ENCODE results near the gene CHST9.

The CHST9 gene

GRCh38 chr18:27054926-27055325, 130.2 kb downstream of the CHST9 start:
- no peaks in the 10 kb centered on the region for H3K9me3 ChIP-seq (ENCODE audit: insufficient read depth, low read length, severe bottlenecking)
- no peaks in the 10 kb centered on the region for H4K20me1 ChIP-seq (ENCODE audit: insufficient read depth, low read length)
- DNase-seq (no peak), ATAC-seq (ENCODE audit: insufficient read depth, low read depth) (no peak)
- no peak overlapping the region for H3K4me2 ChIP-seq (ENCODE audit: insufficient read depth, low read length)
- no peak overlapping the region for H3K4me3 ChIP-seq (ENCODE audit: low read depth in 1 of 2, low read length in 2 of 2)
- no peak overlapping the region for H3K9ac ChIP-seq (ENCODE audit: low read depth, low read length)
- no peaks in the 10 kb centered on the region for H3K36me3 ChIP-seq (ENCODE audit: insufficient read depth, low read length)
- H3K79me2 ChIP-seq (ENCODE audit: insufficient read depth, low read length), result no peaks in the 10 kb centered on the region
- TF ChIP-seq, protein P1, sequence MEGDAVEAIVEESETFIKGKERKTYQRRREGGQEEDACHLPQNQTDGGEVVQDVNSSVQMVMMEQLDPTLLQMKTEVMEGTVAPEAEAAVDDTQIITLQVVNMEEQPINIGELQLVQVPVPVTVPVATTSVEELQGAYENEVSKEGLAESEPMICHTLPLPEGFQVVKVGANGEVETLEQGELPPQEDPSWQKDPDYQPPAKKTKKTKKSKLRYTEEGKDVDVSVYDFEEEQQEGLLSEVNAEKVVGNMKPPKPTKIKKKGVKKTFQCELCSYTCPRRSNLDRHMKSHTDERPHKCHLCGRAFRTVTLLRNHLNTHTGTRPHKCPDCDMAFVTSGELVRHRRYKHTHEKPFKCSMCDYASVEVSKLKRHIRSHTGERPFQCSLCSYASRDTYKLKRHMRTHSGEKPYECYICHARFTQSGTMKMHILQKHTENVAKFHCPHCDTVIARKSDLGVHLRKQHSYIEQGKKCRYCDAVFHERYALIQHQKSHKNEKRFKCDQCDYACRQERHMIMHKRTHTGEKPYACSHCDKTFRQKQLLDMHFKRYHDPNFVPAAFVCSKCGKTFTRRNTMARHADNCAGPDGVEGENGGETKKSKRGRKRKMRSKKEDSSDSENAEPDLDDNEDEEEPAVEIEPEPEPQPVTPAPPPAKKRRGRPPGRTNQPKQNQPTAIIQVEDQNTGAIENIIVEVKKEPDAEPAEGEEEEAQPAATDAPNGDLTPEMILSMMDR (IDR thresholded peaks at IDR 0.05; ENCODE audit: borderline replicate concordance, extremely low read depth, low read length, poor library complexity, severe bottlenecking), result no peak
- no peak for TF ChIP-seq EZH2 (IDR thresholded peaks at IDR 0.05; ENCODE audit: borderline replicate concordance, low read depth, low read length, severe bottlenecking)
- H3K27ac ChIP-seq (ENCODE audit: low read length), result no peak overlapping the region
- H3K27me3 ChIP-seq (ENCODE audit: insufficient read depth, low read length, poor library complexity), result no peaks in the 10 kb centered on the region
- H2AFZ ChIP-seq (ENCODE audit: low read depth, low read length), result no peak overlapping the region
- no peaks in the 10 kb centered on the region for H3K4me1 ChIP-seq (ENCODE audit: insufficient read depth, low read length)

DNA sequence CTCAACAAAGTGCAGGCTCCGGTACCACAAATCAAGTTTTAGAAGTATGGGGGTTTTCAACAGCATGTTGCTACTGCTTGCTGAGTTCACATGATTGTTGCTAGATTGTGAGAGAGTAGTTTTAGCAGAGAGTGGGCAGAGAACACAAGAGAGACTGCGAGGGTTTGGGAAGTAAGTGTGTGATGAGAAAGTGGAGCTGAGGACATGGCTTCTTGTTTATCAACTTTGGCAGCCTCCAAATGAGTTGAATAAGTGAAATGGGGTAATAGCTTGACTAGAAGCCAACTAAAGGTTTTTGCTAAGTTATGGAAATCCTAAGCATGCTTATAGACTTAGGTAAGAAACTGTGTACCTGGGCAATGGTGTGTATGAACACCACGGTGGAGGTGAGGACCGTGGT, 135.1 kb downstream of the CHST9 start:
- Histone ChIP-seq H3K36me3 (ENCODE audit: insufficient read depth, low read length) (no peaks in the 10 kb centered on the region), H3K27me3 (ENCODE audit: insufficient read depth, low read length, poor library complexity) (no peaks in the 10 kb centered on the region), H2AFZ (ENCODE audit: low read depth, low read length) (no peak overlapping the region), H3K9me3 (ENCODE audit: insufficient read depth, low read length, severe bottlenecking) (no peaks in the 10 kb centered on the region), H3K4me3 (ENCODE audit: low read depth in 1 of 2, low read length in 2 of 2) (no peak overlapping the region), H3K4me1 (ENCODE audit: insufficient read depth, low read length) (no peaks in the 10 kb centered on the region), H3K27ac (ENCODE audit: low read length) (no peak overlapping the region), H4K20me1 (ENCODE audit: insufficient read depth, low read length) (no peaks in the 10 kb centered on the region), H3K79me2 (ENCODE audit: insufficient read depth, low read length) (no peaks in the 10 kb centered on the region), H3K4me2 (ENCODE audit: insufficient read depth, low read length) (no peak overlapping the region), H3K9ac (ENCODE audit: low read depth, low read length) (no peak overlapping the region)
- DNase-seq, result no peak
- ATAC-seq (ENCODE audit: insufficient read depth, low read depth), result no peak
- TF ChIP-seq, protein P1 (IDR thresholded peaks at IDR 0.05; ENCODE audit: borderline replicate concordance, extremely low read depth, low read length, poor library complexity, severe bottlenecking), result no peak
- no peak for TF ChIP-seq EZH2 (IDR thresholded peaks at IDR 0.05; ENCODE audit: borderline replicate concordance, low read depth, low read length, severe bottlenecking)

GRCh38 chr18:27045342-27045741, 139.8 kb downstream of the CHST9 start:
- Histone ChIP-seq H3K4me2 (ENCODE audit: insufficient read depth, low read length) (no peak overlapping the region), H3K4me3 (ENCODE audit: low read depth in 1 of 2, low read length in 2 of 2) (no peak overlapping the region), H3K27ac (ENCODE audit: low read length) (no peak overlapping the region), H4K20me1 (ENCODE audit: insufficient read depth, low read length) (no peaks in the 10 kb centered on the region), H3K9ac (ENCODE audit: low read depth, low read length) (no peak overlapping the region), H3K27me3 (ENCODE audit: insufficient read depth, low read length, poor library complexity) (no peaks in the 10 kb centered on the region), H2AFZ (ENCODE audit: low read depth, low read length) (no peak overlapping the region), H3K79me2 (ENCODE audit: insufficient read depth, low read length) (no peaks in the 10 kb centered on the region), H3K9me3 (ENCODE audit: insufficient read depth, low read length, severe bottlenecking) (no peaks in the 10 kb centered on the region), H3K36me3 (ENCODE audit: insufficient read depth, low read length) (no peaks in the 10 kb centered on the region), H3K4me1 (ENCODE audit: insufficient read depth, low read length) (no peaks in the 10 kb centered on the region)
- ATAC-seq (ENCODE audit: insufficient read depth, low read depth), result no peak
- DNase-seq, result no peak
- TF ChIP-seq, protein P1 (IDR thresholded peaks at IDR 0.05; ENCODE audit: borderline replicate concordance, extremely low read depth, low read length, poor library complexity, severe bottlenecking), result no peak
- no peak for TF ChIP-seq EZH2 (IDR thresholded peaks at IDR 0.05; ENCODE audit: borderline replicate concordance, low read depth, low read length, severe bottlenecking)

DNA sequence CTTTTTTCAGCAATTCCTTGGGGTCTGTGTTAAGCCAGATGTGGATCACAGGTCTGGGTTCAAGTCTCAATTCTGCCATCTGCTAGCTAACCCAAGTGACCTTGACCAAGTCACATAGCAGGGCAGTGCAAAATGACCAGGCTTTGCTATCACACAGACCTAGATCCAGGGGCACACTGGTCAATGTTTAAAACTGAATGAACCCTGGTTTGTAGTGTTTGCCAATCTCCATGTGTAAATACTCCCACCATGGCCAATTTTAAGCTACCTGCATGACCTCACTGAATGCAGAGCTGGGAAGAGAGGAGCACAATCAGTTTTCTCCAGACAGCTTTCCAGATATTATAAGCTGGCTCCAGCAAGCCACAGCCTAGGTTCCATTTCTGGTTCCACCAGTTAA, 142.9 kb downstream of the CHST9 start:
- no peaks in the 10 kb centered on the region for H3K4me1 ChIP-seq (ENCODE audit: insufficient read depth, low read length)
- ATAC-seq (ENCODE audit: insufficient read depth, low read depth) (no peak), DNase-seq (no peak)
- H2AFZ ChIP-seq (ENCODE audit: low read depth, low read length), result no peak overlapping the region
- H3K27ac ChIP-seq (ENCODE audit: low read length), result no peak overlapping the region
- H3K27me3 ChIP-seq (ENCODE audit: insufficient read depth, low read length, poor library complexity), result no peaks in the 10 kb centered on the region
- TF ChIP-seq EZH2 (IDR thresholded peaks at IDR 0.05; ENCODE audit: borderline replicate concordance, low read depth, low read length, severe bottlenecking), result no peak
- TF ChIP-seq, protein P1 (IDR thresholded peaks at IDR 0.05; ENCODE audit: borderline replicate concordance, extremely low read depth, low read length, poor library complexity, severe bottlenecking), result no peak
- no peaks in the 10 kb centered on the region for H4K20me1 ChIP-seq (ENCODE audit: insufficient read depth, low read length)
- H3K9ac ChIP-seq (ENCODE audit: low read depth, low read length), result no peak overlapping the region
- H3K4me3 ChIP-seq (ENCODE audit: low read depth in 1 of 2, low read length in 2 of 2), result no peak overlapping the region
- no peak overlapping the region for H3K4me2 ChIP-seq (ENCODE audit: insufficient read depth, low read length)
- H3K9me3 ChIP-seq (ENCODE audit: insufficient read depth, low read length, severe bottlenecking), result no peaks in the 10 kb centered on the region
- H3K36me3 ChIP-seq (ENCODE audit: insufficient read depth, low read length), result no peaks in the 10 kb centered on the region
- no peaks in the 10 kb centered on the region for H3K79me2 ChIP-seq (ENCODE audit: insufficient read depth, low read length)

Data from DND-41 (cell line).